Suppressor macrophage (primary cell): ENCODE results near the gene LRRC8D.

Experiments
- DNase-seq, 4 experiments: peaks; one replicate each; pipeline ENCODE4 v3.0.0-alpha.2; 2020 to 2022

LRRC8D gene

GRCh38 chr1:89872567-89872966 is 51.7 kb downstream of the LRRC8D start:
- no peak for DNase-seq

GRCh38 chr1:89873288-89873687 is 52.5 kb downstream of the LRRC8D start:
- peak in 2 of 4 experiments; percentile 8 to 9 for DNase-seq

DNA sequence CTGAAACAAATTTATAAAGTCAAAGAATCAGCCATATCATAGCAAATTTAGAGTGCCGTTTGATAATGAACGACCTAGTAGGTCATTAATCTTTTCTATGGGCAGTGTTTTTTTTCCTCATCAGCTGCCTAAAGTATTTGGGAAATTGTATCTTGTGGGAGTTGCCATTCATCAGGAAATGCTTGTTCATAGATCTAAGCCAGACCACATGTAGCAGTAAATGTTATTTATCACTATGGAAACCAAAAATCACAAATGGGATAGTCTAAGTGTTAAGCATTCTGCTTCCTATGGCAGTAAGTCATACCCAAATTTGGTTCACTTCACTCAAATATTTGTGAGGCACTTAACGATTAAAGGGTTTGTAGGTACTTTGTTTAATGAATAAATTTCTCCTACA is 52.9 kb downstream of the LRRC8D start:
- DNase-seq, result peak in 1 of 4 experiments; percentile 24

DNA sequence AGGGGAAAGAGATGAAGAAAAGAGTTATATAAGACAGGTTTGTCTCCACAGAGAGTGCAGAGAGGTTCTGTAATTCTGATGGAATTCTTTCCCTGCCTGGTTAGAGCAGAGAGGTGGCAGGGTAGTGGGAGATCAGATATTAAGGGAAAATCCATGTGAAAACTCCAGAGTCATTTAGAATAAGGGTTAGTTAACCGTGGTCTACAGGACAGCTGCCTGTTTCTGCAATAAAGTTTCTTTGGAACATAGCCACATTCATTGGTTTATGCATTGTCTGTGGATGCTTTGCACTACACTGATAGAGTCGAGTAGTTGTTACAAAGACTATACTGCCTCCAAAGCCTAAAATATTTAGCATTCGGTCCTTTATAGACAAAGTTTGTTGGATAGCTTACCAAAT is 55.6 kb downstream of the LRRC8D start:
- DNase-seq, result no peak

DNA sequence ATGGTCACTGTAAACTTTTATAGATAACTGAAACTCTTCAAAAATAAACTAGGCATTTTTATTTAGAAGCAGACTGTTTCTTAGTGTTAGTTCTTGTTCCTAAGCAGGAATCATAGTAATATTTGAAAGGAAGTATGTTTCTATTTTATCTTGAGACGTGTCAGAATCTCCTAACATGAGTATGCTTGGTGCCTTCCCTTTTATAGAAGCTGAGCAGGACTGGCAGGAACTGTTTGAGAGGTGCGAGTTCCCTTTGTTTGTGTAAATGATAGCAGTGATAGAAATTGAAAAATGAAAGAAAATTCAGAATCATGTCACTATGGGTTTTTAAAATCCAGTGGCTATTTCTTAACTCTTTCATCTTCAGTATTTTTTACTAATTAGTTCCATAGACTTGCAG is 56.9 kb downstream of the LRRC8D start:
- DNase-seq, result peak in 2 of 4 experiments; percentile 11 to 22

- no peak for DNase-seq
These were observed 57.4 kb downstream of the LRRC8D start for GRCh38 chr1:89878256-89878655.

GRCh38 chr1:89880679-89881078 is 59.8 kb downstream of the LRRC8D start:
- no peak for DNase-seq

DNA sequence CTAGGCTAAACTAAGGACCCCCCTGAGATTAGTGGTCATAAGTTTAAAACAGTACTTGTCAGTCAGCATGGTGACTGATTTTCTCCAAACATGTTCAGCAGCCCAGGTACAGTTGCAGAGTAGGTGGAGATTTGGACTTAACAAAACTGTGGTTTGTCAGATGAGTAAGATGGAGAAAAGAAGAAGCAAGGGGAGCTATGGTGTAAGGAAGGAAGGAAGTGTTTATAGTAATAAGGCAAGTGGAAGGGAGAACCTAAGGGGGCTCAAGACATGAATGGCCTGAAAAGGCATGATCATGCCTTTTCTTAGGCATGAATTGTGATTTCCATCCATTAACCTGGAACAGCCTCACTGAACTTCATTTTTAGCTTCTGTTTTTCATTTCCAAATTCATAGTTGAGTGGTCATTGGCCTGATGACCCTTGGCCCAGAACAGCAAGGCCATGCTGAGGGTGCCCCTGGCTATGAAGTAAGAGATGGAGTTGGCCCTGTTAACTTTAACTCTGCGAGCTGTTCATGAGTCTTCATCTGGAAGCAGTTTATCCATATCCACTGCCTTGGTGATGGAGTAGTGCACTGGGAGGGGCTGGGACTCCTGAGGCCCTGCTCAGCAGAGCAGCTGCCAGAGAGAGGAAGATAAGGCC is 60.7 kb downstream of the LRRC8D start:
- peak in 1 of 4 experiments; percentile 19 for DNase-seq

DNA sequence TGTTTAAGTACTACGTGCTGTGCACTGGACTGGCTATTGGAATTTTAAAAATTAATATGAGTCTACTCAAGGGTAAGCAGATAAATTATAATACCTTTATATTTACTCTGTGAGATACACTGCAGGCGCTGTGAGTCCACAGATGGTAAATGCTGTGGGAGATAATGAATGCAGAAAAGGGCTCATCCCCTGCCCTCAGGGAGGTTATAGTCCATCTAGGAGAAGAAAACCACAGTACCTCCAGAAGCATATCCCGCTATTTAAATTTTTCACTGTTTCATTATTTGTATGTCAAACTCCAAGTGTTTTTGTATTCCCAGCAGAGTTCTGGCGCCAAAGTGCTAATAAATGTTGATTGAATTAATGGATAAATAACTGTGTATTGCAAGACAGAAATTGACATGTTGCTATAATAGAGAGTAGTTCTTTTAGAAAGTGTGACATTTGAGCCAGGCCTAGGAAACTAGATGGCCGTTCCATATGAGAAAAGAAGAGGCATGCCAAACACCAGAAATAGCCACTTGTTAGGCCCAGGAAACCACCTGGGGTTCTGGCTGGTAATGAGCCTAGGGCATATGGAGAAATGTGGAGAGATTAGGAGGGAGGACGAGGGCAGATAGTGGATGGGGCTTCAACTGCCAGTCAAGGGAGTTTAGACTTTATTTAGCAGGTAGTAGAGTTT is 61.7 kb downstream of the LRRC8D start:
- no peak for DNase-seq

DNA sequence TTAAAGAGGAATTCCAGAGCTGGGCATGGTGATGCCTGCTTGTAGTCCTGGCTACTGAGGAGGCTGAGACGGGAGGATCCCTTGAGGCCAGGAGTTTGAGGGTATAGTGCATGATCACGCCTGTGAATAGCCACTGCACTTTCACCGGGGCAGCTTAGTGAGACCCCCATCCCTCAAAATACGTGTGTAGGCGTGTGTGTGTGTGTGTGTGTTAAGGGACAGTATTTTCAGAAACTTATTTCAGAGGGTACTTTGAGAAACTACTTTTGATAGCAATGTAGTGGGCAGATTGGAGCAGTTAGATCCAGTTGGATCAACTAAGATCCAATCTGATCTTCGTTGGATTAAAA is 62.2 kb downstream of the LRRC8D start:
- no peak for DNase-seq

- DNase-seq, result peak in 1 of 4 experiments; percentile 10
These were observed 64.1 kb downstream of the LRRC8D start for GRCh38 chr1:89884718-89885596.

DNA sequence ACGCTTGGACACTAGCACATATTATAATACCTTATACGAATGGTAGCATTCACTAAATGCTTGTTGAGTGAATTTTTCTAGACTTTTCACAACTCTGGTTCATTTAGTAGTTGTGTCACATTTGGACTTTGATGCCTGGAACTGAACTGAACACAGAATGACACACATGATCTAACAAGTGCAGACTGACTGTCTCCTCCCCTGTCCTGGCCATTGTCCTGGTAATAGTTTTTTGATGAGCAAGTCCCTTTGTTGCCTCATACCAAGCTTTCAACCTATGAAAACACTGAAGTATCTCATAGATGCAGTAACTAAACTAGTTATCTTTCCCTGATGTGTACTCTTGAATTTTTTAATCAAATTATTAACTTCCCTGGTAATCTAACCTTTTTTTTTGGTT is 66.4 kb downstream of the LRRC8D start:
- no peak for DNase-seq

DNA sequence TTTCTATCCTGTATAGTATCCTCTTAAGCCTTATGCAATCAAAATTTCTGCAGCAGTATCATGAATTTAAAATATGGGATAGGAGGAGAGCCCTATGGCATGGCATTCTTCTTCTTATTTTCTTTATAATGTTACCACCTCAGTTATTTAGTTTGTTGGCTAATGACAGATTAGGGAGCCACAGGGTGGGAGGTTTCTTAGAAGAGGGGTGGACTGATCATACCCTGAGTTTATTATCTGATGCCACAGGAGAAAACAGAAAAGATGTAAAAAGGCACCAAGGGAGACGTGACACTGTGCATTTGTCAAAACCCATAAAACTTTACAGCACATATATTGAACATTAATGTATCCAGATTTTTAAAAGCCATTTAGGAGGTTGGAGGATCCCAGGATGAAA is 66.9 kb downstream of the LRRC8D start:
- no peak for DNase-seq

DNA sequence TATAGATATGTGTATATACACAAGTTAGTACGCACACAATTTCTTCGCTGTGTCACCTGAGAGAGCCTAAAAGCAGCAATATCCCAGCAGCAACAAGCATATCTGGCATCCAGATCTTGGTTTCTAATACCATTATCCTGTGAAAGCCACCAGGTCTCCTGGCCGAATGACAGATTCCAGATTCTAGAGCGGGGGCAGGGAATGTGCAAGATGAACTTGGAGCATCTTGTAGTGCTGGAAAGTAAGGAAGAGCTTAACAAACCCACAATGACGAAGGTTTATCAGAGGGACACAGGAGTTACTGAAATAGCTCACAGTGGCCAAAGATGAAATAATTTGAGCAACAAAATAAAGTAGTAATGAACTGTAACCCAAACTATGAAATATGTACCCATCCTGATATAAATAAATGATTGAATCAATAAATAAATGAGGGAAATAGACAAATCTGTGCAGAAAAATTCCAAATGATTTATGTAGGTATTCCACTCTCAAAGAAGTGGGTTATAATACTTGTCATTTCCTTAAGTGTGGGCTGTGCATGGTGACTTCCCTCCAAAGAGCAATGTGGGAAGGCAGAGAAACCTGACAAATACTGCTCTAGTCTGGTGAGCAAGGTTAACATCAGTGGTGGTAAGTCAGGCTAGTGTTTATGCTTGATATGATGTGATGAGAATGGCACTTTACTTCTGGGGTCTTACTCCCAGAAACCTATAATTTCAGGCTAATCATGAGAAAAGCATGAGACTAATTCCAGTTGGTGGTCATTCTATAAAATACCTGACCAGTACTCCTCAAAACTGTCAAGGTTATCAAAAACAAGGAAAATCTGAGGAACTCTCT is 67.9 kb downstream of the LRRC8D start:
- DNase-seq, result peak in 3 of 4 experiments; percentile 23 to 64 (median 49)

DNA sequence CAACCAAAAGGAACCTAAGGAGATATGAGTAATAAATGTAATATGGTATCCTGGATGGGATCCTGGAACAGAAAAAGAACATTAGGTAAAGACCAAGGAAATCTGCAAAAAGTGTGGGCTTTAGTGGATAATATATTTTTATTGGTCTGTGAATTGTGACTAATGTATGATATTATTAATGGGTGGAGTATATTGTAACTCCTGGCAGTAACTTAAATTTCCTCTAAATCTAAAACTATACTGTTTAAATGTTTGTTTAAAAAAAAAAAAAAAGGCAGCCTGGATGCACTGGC is 68.4 kb downstream of the LRRC8D start:
- DNase-seq, result no peak

GRCh38 chr1:89890085-89890752 is 69.4 kb downstream of the LRRC8D start:
- no peak for DNase-seq

- no peak for DNase-seq
These were observed 72.0 kb downstream of the LRRC8D start for GRCh38 chr1:89892816-89893215.

GRCh38 chr1:89894210-89895201 is 73.7 kb downstream of the LRRC8D start:
- no peak for DNase-seq

DNA sequence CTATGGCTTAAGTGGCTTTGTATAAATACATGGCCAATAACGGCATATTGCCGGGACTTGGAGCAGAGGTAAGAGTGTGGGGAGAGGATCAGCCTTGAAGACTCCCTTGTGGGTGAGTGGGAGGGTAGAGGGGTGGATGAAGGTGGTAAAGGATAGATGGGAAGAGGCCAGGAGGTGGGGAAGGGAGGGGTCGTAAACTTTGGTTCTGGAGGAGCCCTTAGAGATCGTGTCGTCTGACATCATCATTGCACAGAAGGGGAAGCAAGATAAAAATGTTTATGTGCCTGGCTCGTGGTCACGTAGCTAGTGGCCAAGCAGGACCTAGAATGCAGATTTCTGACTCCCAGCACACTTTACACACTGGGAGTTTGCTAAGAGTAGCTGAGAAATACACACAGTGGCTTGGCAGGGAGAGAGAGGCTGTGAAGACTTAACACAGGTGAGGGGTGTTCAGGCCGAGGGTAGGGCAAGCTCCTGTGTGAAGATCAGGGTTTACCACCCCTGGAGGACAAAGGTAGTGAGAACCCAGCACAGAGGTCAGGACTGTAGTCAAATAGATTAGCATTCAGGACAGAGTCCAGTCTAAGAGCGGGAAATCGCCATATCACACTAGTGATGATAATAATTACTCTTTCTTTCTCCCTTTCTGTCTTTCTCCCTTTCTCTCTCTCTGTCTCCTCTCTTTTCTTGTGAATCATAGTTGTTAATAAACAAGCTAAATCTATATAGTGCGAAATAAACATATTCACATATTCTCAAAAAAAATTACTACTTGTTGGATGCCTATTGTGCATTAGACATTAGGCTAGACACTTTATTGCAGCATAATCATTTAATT is 75.5 kb downstream of the LRRC8D start:
- DNase-seq, result peak in 3 of 4 experiments; percentile 17 to 34 (median 33)
